ENCODE measurements around the gene TANC1. TPM values are rescaled to one million over a fixed set of nuclear protein-coding genes. Genes with fewer than 3 reads are reported as not detected.
A peak's percentile ranks its signal among the peaks of the same experiment; 100 is the strongest.

The TANC1 gene
- total RNA-seq, 6 donors from 2014 or later: 41.6 to 101 (median 75.5) TPM

GRCh38 chr2:159154366-159154765 is 185.9 kb downstream of the TANC1 start:
- Histone ChIP-seq H3K4me1 (peaks cover 42 to 59% (median 50%) of the 10 kb centered on the region in 4 donors), H3K4me3 (no peak overlapping the region), H3K36me3 (peaks cover 0 to 16% (median 4%) of the 10 kb centered on the region in 4 donors), H3K27me3 (no peaks in the 10 kb centered on the region), H3K27ac (peak overlapping the region; percentile 54 to 66 (median 62)), H3K9me3 (no peaks in the 10 kb centered on the region)
- TF ChIP-seq EP300 (IDR thresholded peaks at IDR 0.05) (no peak), POLR2AphosphoS5 (IDR thresholded peaks at IDR 0.05) (no peak), POLR2A (IDR thresholded peaks at IDR 0.05) (no peak)
- TF ChIP-seq, protein P1, sequence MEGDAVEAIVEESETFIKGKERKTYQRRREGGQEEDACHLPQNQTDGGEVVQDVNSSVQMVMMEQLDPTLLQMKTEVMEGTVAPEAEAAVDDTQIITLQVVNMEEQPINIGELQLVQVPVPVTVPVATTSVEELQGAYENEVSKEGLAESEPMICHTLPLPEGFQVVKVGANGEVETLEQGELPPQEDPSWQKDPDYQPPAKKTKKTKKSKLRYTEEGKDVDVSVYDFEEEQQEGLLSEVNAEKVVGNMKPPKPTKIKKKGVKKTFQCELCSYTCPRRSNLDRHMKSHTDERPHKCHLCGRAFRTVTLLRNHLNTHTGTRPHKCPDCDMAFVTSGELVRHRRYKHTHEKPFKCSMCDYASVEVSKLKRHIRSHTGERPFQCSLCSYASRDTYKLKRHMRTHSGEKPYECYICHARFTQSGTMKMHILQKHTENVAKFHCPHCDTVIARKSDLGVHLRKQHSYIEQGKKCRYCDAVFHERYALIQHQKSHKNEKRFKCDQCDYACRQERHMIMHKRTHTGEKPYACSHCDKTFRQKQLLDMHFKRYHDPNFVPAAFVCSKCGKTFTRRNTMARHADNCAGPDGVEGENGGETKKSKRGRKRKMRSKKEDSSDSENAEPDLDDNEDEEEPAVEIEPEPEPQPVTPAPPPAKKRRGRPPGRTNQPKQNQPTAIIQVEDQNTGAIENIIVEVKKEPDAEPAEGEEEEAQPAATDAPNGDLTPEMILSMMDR (IDR thresholded peaks at IDR 0.05): no peak
- ATAC-seq (ENCODE audit: low FRiP score in 2 of 2): no peak
- DNase-seq: no peak
- WGBS, 2 donors: 95 to 100% methylated on average over 1 of the region's 1 CpG

DNA sequence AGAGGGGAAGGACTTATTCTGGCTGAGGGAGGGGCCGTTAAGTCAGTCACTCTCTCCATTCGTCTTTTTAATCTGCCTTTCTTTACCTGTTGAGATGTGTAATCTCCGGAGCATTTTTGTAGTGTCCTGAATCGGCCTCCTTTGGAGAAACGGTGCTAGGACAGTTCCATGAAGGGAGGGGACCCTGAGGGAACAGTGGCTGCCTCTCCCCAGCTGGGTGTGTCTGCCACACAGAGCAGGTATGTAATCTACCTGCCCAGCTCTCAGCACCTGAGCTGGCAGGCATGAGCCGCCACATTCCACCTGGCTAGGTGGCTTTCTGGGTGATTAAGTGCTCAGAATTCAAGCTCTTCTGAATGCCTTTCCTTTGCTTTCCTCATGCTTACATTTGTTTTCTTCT is 186.9 kb downstream of the TANC1 start:
- Histone ChIP-seq H3K27ac (peak overlapping the region in 3 of 4 donors; percentile 52 to 66 (median 62)), H3K9me3 (no peaks in the 10 kb centered on the region), H3K4me1 (peaks cover 38 to 54% (median 46%) of the 10 kb centered on the region in 4 donors), H3K27me3 (no peaks in the 10 kb centered on the region), H3K4me3 (no peak overlapping the region), H3K36me3 (peaks cover 0 to 10% (median 4%) of the 10 kb centered on the region in 4 donors)
- DNase-seq: peak in 1 of 2 donors; percentile 84
- WGBS, 2 donors: 59 to 63% methylated on average over 6 of the region's 6 CpGs
- peak; percentile 59 to 92 for ATAC-seq (ENCODE audit: low FRiP score in 2 of 2)
- TF ChIP-seq EP300 (IDR thresholded peaks at IDR 0.05) (no peak), POLR2AphosphoS5 (IDR thresholded peaks at IDR 0.05) (peak; percentile 34 to 42), POLR2A (IDR thresholded peaks at IDR 0.05) (no peak)
- TF ChIP-seq, protein P1 (IDR thresholded peaks at IDR 0.05): peak in 1 of 6 experiments; percentile 23

GRCh38 chr2:159155791-159156190 is 187.4 kb downstream of the TANC1 start:
- H3K4me1 ChIP-seq: peaks cover 39 to 56% (median 44%) of the 10 kb centered on the region in 4 donors
- no peak for TF ChIP-seq EP300 (IDR thresholded peaks at IDR 0.05)
- TF ChIP-seq POLR2A (IDR thresholded peaks at IDR 0.05): no peak
- TF ChIP-seq, protein P1 (IDR thresholded peaks at IDR 0.05): no peak
- TF ChIP-seq POLR2AphosphoS5 (IDR thresholded peaks at IDR 0.05): no peak
- no peaks in the 10 kb centered on the region for H3K27me3 ChIP-seq
- H3K27ac ChIP-seq: peak overlapping the region; percentile 6 to 62 (median 55)
- no peak overlapping the region for H3K4me3 ChIP-seq
- ATAC-seq (ENCODE audit: low FRiP score in 2 of 2): no peak
- WGBS, 2 donors: 57 to 92% methylated on average over 1 of the region's 1 CpG
- peaks cover 0 to 9% (median 4%) of the 10 kb centered on the region in 4 donors for H3K36me3 ChIP-seq
- no peak for DNase-seq
- H3K9me3 ChIP-seq: no peaks in the 10 kb centered on the region

GRCh38 chr2:159156834-159157233 is 188.4 kb downstream of the TANC1 start:
- Histone ChIP-seq H3K27ac (peak overlapping the region; percentile 6 to 67 (median 52)), H3K27me3 (no peaks in the 10 kb centered on the region), H3K9me3 (no peaks in the 10 kb centered on the region), H3K36me3 (peaks cover 0 to 7% (median 1%) of the 10 kb centered on the region in 4 donors), H3K4me1 (peaks cover 42 to 59% (median 44%) of the 10 kb centered on the region in 4 donors), H3K4me3 (no peak overlapping the region)
- ATAC-seq (ENCODE audit: low FRiP score in 2 of 2) (no peak), DNase-seq (peak; percentile 27 to 65)
- TF ChIP-seq, protein P1 (IDR thresholded peaks at IDR 0.05): no peak
- TF ChIP-seq POLR2A (IDR thresholded peaks at IDR 0.05): no peak
- TF ChIP-seq EP300 (IDR thresholded peaks at IDR 0.05): no peak
- TF ChIP-seq POLR2AphosphoS5 (IDR thresholded peaks at IDR 0.05): no peak
- WGBS, 2 donors: 77 to 86% methylated on average over 8 of the region's 8 CpGs
